GM10248 (cell line): ENCODE results near the gene CDH12.

Experiments used
- CTCF ChIA-PET: fragments of 300-600 bp; sonication (Branson Sonifier 250); formaldehyde crosslinking; extraction: SDS; loops from one replicate; lab custom pipeline; 2021; ENCODE audit warnings: antibody characterized with exemption; lab: Yijun Ruan, JAX
- POLR2A ChIA-PET: fragments of 350-650 bp; sonication (Branson Sonifier 250); formaldehyde crosslinking; extraction: SDS; loops from one replicate; lab custom pipeline; 2020; ENCODE audit warnings: antibody characterized with exemption; lab: Yijun Ruan, JAX
- DNase-seq: peaks from one replicate; pipeline ENCODE4 v3.0.0; 2012; ENCODE audit errors: extremely low spot score
- TF ChIP-seq, protein P1 (sequence below): IDR thresholded peaks from 2 replicates; pipeline ENCODE4 v1.5.1; 2012; ENCODE audit warnings: mild to moderate bottlenecking, low read depth; ENCODE audit errors: extremely low read depth, missing control alignments, control extremely low read depth

The CDH12 gene

DNA sequence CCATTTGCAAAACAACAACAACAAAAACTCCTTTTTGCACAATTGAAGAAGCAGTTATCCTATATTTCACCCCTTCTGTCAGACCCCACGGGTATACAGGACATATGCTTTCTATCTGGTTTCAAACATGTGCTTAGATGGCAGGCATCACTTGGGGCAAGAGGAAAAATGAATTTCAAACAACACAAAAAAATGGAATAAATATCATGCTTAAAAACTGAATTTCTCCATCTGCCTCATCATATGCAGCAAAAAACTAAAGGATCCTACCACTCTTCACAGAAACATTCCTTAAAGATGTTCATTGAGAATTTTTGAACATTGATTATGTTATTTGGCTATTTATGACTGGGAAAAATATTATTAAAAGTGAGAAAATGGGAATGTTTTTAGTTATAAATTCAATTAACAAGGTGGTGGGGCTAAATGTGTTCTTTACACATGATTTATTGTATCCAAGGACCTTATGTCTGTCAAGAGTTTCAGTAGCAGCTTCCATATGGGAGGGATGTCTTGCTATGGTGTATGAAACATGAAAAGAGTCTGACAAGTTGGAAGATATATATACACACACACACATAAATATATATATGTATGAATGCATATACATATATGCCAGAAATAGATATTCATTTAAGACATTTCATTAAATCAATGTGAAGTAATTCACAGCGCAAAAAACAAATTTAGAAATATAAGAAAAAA lies 358.0 kb downstream of the CDH12 start:
- POLR2A ChIA-PET = no interaction called here
- CTCF ChIA-PET = interaction anchor here (0.9 kb wide), 1 partner anchor 12 kb away, joined by 3 read pairs; no protein-coding TSS in a partner anchor
- TF ChIP-seq, protein P1, sequence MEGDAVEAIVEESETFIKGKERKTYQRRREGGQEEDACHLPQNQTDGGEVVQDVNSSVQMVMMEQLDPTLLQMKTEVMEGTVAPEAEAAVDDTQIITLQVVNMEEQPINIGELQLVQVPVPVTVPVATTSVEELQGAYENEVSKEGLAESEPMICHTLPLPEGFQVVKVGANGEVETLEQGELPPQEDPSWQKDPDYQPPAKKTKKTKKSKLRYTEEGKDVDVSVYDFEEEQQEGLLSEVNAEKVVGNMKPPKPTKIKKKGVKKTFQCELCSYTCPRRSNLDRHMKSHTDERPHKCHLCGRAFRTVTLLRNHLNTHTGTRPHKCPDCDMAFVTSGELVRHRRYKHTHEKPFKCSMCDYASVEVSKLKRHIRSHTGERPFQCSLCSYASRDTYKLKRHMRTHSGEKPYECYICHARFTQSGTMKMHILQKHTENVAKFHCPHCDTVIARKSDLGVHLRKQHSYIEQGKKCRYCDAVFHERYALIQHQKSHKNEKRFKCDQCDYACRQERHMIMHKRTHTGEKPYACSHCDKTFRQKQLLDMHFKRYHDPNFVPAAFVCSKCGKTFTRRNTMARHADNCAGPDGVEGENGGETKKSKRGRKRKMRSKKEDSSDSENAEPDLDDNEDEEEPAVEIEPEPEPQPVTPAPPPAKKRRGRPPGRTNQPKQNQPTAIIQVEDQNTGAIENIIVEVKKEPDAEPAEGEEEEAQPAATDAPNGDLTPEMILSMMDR = no peak
- DNase-seq = no peak

DNA sequence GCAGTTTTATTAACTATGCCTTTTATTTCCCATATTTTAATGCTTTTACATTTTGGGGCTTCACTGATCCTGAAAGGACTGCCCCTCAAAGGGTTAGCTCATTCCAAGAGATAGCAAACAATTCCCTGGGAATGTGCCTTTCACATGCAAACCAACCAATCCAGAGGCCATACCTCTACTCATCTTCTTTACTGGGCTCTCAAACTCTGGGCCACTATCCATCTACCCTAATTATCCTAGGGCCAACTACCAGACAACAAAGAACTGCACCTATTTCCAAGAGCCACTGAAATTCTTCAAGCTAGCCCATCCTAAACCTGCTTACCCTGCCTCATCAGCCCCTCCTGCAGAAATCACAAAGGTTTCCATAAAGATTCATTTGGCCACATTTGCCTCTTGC lies 364.7 kb downstream of the CDH12 start:
- DNase-seq = no peak
- TF ChIP-seq, protein P1 = no peak
- ChIA-PET CTCF (no interaction called here), POLR2A (no interaction called here)

DNA sequence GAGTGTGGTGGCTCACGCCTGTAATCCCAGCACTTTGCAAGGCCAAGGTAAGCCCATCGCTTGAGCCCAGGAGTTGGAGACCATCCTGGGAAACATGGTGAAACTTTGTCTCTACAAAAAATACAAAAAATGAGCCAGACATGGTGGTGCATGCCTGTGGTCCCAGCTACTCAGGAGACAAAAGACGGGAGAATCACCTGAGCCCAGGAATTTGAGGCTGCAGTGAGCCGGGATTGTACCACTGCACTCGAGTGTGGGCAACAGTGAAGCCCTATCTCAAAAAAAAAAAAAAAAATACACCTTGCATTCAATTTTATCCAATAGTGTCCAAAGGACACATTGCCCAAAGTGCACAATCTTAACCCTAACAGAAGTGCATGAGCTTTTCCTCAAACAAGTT lies 372.8 kb downstream of the CDH12 start:
- TF ChIP-seq, protein P1 = no peak
- POLR2A ChIA-PET = no interaction called here
- no peak for DNase-seq
- CTCF ChIA-PET = no interaction called here

DNA sequence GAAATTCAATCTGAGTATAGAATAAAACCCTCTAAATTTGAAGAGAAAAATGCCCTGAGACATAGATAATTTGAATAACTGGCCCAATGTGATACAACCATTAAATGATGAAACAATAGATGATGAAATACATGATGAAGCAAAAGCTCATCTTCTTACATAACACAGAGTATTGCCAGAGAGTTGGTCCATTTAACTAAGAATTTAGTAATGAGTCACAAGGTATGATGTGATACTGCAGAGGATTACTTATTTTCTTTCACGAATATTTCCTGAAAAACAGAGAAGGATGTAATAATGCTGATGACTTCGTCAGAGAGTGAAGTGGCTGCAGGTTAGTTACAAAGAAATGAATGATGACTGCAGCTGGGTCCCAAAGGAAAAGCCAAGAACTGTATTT lies 379.3 kb downstream of the CDH12 start:
- POLR2A ChIA-PET = no interaction called here
- no peak for DNase-seq

DNA sequence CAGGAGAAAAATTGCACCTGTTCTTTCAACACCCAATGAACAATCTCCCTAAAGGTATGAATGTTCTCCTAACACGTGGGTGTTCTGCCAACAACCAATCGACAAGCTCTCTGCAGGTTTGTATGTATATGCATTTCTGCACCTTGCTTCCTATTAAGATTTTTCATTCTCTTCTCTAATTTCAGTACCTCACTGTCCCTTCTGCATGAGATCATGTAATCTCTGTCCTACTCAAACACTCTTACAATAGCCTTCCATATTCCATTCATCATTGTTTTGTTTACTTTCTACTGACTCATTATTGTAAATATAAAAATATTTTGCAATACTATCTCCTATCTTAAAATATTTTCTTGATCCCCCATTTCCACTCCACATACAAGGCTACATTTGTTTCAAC lies 382.0 kb downstream of the CDH12 start:
- ChIA-PET CTCF (interaction anchor here (0.7 kb wide), 1 partner anchor 21 kb away, joined by 3 read pairs; no protein-coding TSS in a partner anchor), POLR2A (no interaction called here)
- DNase-seq = no peak

More for the DNA sequence above, 379.3 kb downstream of the CDH12 start:
- TF ChIP-seq, protein P1 = no peak
- CTCF ChIA-PET = no interaction called here

DNA sequence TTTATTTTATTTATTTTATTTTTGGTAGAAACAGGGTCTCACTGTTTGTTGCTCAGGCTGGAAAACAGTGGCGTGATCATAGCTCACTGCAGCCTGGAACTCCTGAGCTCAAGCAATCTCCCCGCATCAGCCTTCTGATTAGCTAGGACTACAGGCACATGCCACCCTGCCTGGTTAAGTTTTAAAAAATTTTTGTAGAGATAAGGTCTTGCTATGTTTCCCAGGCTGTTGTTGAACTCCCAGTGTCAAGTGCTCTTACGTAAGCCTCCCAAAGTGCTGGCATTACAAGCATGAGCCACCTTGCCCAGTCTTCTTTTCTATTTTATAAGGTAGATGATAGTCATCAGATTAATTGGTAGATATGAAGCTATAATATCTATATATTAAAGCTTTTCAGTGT lies 382.7 kb downstream of the CDH12 start:
- CTCF ChIA-PET = interaction anchor here (0.7 kb wide), 1 partner anchor 20 kb away, joined by 3 read pairs; no protein-coding TSS in a partner anchor
- POLR2A ChIA-PET = no interaction called here
- TF ChIP-seq, protein P1 = no peak
- no peak for DNase-seq

More for the DNA sequence above, 382.0 kb downstream of the CDH12 start:
- TF ChIP-seq, protein P1 = no peak

DNA sequence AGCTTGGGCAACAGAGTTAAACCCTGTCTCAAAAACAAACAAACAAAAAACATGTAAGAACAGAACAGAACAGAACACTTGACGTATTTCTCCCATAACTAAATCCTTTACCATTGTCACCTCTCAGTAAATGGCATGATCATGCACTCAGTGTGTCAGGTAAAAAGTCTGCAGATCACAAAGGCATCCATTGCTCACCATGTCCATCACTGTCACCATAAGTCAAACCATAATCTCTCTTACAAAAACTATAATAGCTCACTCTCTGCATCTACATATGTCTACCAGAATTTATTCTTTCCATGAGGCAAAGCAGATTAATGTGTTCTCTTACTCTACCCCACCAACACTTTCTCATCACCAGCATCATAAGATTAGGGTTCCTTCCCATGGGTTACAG lies 387.5 kb downstream of the CDH12 start:
- CTCF ChIA-PET = no interaction called here
- POLR2A ChIA-PET = no interaction called here
- TF ChIP-seq, protein P1 = no peak
- DNase-seq = no peak
